Natural killer cell (primary cell): ENCODE data around the gene OSGIN1. TPM values are rescaled to one million over a fixed set of nuclear protein-coding genes. Genes with fewer than 3 reads are reported as not detected.

Experiments
- ATAC-seq, 3 donors: fragments of 150-1000 bp in 2 of 3; fragments of 200-7000 bp in 1 of 3; cut with Tn5 transposase; 1 replicate in 1 of 3; 2 replicates in 2 of 3; pipeline ENCODE4 v1.10.0; 2021; ENCODE audit warnings: mild to moderate bottlenecking in 2 of 3, moderate library complexity in 2 of 3
- DNase-seq, 2 donors: peaks; one replicate each; pipeline versions ENCODE4 v3.0.0 to v3.0.0-alpha.2; 2013 to 2021; ENCODE audit warnings: mixed read lengths in 1 of 2
- H3K27ac ChIP-seq: one replicate; pipeline ENCODE4 v1.5.1; 2013; ENCODE audit warnings: mild to moderate bottlenecking, low read length
- H3K27me3 ChIP-seq: one replicate; pipeline ENCODE4 v1.6.1; 2013; ENCODE audit warnings: low read length; ENCODE audit not compliant: control insufficient read depth, insufficient read depth
- H3K36me3 ChIP-seq: one replicate; pipeline ENCODE4 v1.6.1; 2013; ENCODE audit warnings: low read length; ENCODE audit not compliant: control insufficient read depth, insufficient read depth
- H3K4me1 ChIP-seq: one replicate; pipeline ENCODE4 v1.6.1; 2013; ENCODE audit warnings: low read length; ENCODE audit not compliant: control insufficient read depth, insufficient read depth
- H3K4me3 ChIP-seq: one replicate; pipeline ENCODE4 v1.5.1; 2013; ENCODE audit warnings: low read length
- H3K9me3 ChIP-seq: one replicate; pipeline ENCODE4 v1.6.1; 2013; ENCODE audit warnings: low read length; ENCODE audit not compliant: control insufficient read depth, insufficient read depth
- H3K27ac Mint-ChIP-seq, 2 donors: one replicate each; pipeline ENCODE4 v1.8.0; 2022; ENCODE audit warnings: mild to moderate bottlenecking in 2 of 2, mixed read lengths in 2 of 2, moderate library complexity in 1 of 2
- H3K27me3 Mint-ChIP-seq, 2 donors: one replicate each; pipeline ENCODE4 v1.8.0; 2022; ENCODE audit warnings: low read depth in 2 of 2, mixed read lengths in 2 of 2
- H3K36me3 Mint-ChIP-seq: one replicate; pipeline ENCODE4 v1.8.0; 2022; ENCODE audit warnings: mixed read lengths
- H3K4me1 Mint-ChIP-seq, 2 donors: one replicate each; pipeline ENCODE4 v1.8.0; 2022; ENCODE audit warnings: mixed read lengths in 2 of 2
- H3K4me3 Mint-ChIP-seq: one replicate; pipeline ENCODE4 v1.8.0; 2022; ENCODE audit warnings: mild to moderate bottlenecking, moderate library complexity, mixed read lengths
- H3K9me3 Mint-ChIP-seq, 2 donors: one replicate each; pipeline ENCODE4 v1.8.0; 2022; ENCODE audit warnings: mixed read lengths in 2 of 2
- WGBS: methylation state at CpG from one replicate; pipeline ENCODE4 v1.1.7; 2013; ENCODE audit warnings: missing lambda C conversion rate; ENCODE audit not compliant: insufficient coverage; 5-methylcytosine and 5-hydroxymethylcytosine counted together
- intact Hi-C: fragments of 100-400 bp; cut with micrococcal nuclease; formaldehyde crosslinking; loops from one replicate; pipeline ENCODE4 v1.14.2; 2022
- total RNA-seq, 4 donors: library from RNA; stranded (reverse); fragments of 120-200 nt in 1 of 4; gene quantifications; one replicate each; pipeline versions ENCODE4 v1.2.3 to v1.2.4, GENCODE V29; 2013 to 2022
- TF ChIP-seq, protein P1 (sequence below): fragments of 200-600 bp; IDR thresholded peaks from one replicate; pipeline ENCODE4 v1.8.0; 2022; ENCODE audit warnings: antibody characterized with exemption

The OSGIN1 gene
- total RNA-seq, 3 donors from 2014 or later (not counting 1 experiment from before 2014, with no cell fraction given): 3.9 to 4.1 (median 4.0) TPM

DNA sequence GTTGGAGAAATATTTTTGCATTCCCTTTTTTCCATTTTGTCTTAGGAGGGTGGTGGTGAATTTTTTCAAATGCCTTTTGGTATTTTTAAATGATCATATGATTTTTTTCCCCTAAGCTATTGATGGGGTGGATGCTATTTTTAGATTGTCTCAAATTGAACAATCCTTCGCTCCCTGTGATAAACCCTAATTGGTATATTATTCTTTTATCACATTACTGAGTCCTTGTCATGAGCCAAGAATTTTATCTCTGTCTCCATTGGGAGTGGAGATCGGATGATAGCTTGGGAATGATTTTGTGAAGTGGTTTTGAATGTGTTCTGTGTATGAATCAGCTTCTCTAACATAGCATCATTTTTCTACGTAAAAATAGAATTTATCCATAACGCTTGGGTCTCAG lies 30.5 kb downstream of the OSGIN1 start:
- intact Hi-C loops: no loop called here
- Mint-ChIP-seq H3K36me3 (no peaks in the 10 kb centered on the region), H3K27ac (no peak overlapping the region), H3K4me3 (no peak overlapping the region), H3K27me3 (peaks cover 0 to 2% of the 10 kb centered on the region in 2 donors), H3K4me1 (no peaks in the 10 kb centered on the region), H3K9me3 (no peaks in the 10 kb centered on the region)
- DNase-seq (no peak), ATAC-seq (no peak)
- H3K27me3 ChIP-seq: no peaks in the 10 kb centered on the region
- H3K9me3 ChIP-seq: peaks cover 2% of the 10 kb centered on the region
- H3K36me3 ChIP-seq: no peaks in the 10 kb centered on the region
- no peaks in the 10 kb centered on the region for H3K4me1 ChIP-seq
- WGBS: 60% methylated on average over 1 of the region's 4 CpGs
- no peak overlapping the region for H3K27ac ChIP-seq
- H3K4me3 ChIP-seq: no peak overlapping the region
- TF ChIP-seq, protein P1, sequence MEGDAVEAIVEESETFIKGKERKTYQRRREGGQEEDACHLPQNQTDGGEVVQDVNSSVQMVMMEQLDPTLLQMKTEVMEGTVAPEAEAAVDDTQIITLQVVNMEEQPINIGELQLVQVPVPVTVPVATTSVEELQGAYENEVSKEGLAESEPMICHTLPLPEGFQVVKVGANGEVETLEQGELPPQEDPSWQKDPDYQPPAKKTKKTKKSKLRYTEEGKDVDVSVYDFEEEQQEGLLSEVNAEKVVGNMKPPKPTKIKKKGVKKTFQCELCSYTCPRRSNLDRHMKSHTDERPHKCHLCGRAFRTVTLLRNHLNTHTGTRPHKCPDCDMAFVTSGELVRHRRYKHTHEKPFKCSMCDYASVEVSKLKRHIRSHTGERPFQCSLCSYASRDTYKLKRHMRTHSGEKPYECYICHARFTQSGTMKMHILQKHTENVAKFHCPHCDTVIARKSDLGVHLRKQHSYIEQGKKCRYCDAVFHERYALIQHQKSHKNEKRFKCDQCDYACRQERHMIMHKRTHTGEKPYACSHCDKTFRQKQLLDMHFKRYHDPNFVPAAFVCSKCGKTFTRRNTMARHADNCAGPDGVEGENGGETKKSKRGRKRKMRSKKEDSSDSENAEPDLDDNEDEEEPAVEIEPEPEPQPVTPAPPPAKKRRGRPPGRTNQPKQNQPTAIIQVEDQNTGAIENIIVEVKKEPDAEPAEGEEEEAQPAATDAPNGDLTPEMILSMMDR: no peak

DNA sequence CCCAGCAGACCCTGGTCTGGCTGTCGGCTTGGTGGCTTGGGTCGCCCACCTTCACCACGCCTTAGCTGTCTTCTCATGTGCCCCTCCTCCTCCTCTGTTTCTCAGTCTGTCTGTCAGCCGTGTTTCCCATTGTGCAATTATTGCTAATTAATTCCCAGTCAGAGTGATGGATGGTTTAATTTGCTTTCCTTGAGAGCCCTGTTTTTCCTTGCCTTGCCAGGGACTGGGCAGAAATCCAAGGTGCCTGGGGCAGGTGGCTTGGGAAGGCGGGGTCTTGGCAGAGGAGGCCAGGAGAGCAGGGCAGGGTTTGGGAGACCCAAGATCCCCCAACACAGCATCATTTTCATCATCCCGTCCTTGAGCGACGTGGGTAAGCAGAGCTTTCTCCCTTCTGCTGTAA lies 36.3 kb downstream of the OSGIN1 start:
- no peaks in the 10 kb centered on the region for H3K36me3 ChIP-seq
- no peak overlapping the region for H3K4me3 ChIP-seq
- intact Hi-C loops: no loop called here
- no peak overlapping the region for H3K27ac ChIP-seq
- H3K9me3 ChIP-seq: no peaks in the 10 kb centered on the region
- DNase-seq: no peak
- H3K27me3 Mint-ChIP-seq: peaks cover 15 to 20% of the 10 kb centered on the region in 2 donors
- H3K4me3 Mint-ChIP-seq: no peak overlapping the region
- ATAC-seq: no peak
- H3K9me3 Mint-ChIP-seq: no peaks in the 10 kb centered on the region
- peaks cover 3% of the 10 kb centered on the region for H3K4me1 ChIP-seq
- WGBS: 87% methylated on average over 8 of the region's 8 CpGs
- H3K4me1 Mint-ChIP-seq: no peaks in the 10 kb centered on the region
- H3K36me3 Mint-ChIP-seq: no peaks in the 10 kb centered on the region
- no peak overlapping the region for H3K27ac Mint-ChIP-seq
- TF ChIP-seq, protein P1: no peak
- no peaks in the 10 kb centered on the region for H3K27me3 ChIP-seq

DNA sequence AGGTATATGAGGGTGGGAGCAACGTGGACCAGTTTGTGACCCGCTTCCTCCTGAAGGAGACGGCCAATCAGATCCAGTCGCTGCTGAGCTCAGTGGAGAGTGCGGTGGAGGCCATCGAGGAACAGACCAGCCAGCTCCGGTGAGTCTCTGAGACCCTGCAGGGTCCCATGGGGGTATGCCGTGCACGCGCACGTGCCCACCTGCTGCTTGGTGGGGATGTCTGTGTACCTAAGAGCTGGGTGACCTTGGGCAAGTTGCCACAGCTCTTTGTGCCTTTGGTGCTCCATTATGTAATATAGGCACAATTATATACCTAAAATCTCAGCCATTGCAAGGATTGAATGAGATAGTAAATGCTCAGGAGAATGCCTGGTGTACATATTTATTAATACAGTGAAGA lies 37.5 kb downstream of the OSGIN1 start:
- Mint-ChIP-seq H3K4me1 (no peaks in the 10 kb centered on the region), H3K27ac (no peak overlapping the region), H3K9me3 (no peaks in the 10 kb centered on the region), H3K36me3 (no peaks in the 10 kb centered on the region), H3K27me3 (peaks cover 18 to 26% of the 10 kb centered on the region in 2 donors), H3K4me3 (no peak overlapping the region)
- no peaks in the 10 kb centered on the region for H3K9me3 ChIP-seq
- DNase-seq (no peak), ATAC-seq (no peak)
- H3K4me3 ChIP-seq: no peak overlapping the region
- TF ChIP-seq, protein P1: no peak
- H3K27me3 ChIP-seq: no peaks in the 10 kb centered on the region
- intact Hi-C loops: no loop called here
- H3K36me3 ChIP-seq: no peaks in the 10 kb centered on the region
- H3K27ac ChIP-seq: no peak overlapping the region
- WGBS: 91% methylated on average over 11 of the region's 11 CpGs
- H3K4me1 ChIP-seq: peaks cover 7% of the 10 kb centered on the region

DNA sequence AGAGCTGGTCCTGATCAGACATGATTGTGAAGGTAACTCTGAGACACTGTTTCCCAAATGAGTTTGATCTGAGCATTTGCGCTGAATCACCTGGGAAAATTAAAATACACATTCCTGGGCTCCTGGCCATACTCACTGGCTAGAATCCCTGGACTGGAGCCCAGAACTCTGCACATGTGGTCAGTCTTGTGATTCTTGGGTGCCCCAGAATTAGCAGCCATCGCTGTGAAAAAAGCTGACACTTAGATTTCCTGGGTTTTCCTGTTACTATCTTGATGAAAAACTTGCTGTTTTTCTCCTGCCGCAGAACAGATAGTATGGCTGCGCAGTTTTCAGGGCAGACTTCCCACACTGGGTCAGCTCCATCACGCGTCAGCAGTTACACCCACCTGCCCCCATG lies 39.6 kb downstream of the OSGIN1 start:
- intact Hi-C loops: no loop called here
- Mint-ChIP-seq H3K4me3 (no peak overlapping the region), H3K27me3 (peaks cover 18 to 26% of the 10 kb centered on the region in 2 donors), H3K27ac (no peak overlapping the region), H3K36me3 (no peaks in the 10 kb centered on the region), H3K9me3 (no peaks in the 10 kb centered on the region), H3K4me1 (no peaks in the 10 kb centered on the region)
- H3K9me3 ChIP-seq: no peaks in the 10 kb centered on the region
- ATAC-seq (no peak), DNase-seq (no peak)
- no peaks in the 10 kb centered on the region for H3K27me3 ChIP-seq
- H3K27ac ChIP-seq: no peak overlapping the region
- H3K4me1 ChIP-seq: peaks cover 7% of the 10 kb centered on the region
- TF ChIP-seq, protein P1: no peak
- 85% methylated on average over 6 of the region's 6 CpGs for WGBS
- no peak overlapping the region for H3K4me3 ChIP-seq
- no peaks in the 10 kb centered on the region for H3K36me3 ChIP-seq
